Measurements from ENCODE around the gene MDC1.

DNA sequence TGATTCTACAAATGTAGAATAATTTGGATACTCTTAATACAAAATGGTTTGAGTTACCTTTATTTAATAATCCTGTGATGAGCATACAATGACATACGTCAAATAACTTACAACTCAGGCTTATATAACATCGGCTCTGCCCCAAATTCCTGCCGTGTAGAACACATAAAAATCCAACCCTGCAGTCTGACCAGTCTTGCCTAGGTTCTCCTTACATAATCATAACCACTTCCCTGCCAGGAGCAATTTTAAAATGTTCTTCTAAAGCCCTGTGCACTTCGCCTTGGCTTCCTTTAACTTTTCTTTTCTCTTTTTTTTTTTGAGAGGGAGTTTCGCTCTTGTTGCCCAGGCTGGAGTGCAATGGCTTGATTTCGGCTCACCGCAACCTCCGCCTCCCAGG is 43.5 kb upstream of the MDC1 start:
- TF ChIP-seq, protein P1, sequence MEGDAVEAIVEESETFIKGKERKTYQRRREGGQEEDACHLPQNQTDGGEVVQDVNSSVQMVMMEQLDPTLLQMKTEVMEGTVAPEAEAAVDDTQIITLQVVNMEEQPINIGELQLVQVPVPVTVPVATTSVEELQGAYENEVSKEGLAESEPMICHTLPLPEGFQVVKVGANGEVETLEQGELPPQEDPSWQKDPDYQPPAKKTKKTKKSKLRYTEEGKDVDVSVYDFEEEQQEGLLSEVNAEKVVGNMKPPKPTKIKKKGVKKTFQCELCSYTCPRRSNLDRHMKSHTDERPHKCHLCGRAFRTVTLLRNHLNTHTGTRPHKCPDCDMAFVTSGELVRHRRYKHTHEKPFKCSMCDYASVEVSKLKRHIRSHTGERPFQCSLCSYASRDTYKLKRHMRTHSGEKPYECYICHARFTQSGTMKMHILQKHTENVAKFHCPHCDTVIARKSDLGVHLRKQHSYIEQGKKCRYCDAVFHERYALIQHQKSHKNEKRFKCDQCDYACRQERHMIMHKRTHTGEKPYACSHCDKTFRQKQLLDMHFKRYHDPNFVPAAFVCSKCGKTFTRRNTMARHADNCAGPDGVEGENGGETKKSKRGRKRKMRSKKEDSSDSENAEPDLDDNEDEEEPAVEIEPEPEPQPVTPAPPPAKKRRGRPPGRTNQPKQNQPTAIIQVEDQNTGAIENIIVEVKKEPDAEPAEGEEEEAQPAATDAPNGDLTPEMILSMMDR (IDR thresholded peaks at IDR 0.05; ENCODE audit: low read depth, low read length, poor library complexity, severe bottlenecking): no peak
- no peak for TF ChIP-seq EZH2phosphoT487 (IDR thresholded peaks at IDR 0.05; ENCODE audit: borderline replicate concordance, low read length)

Data from DOHH2 (cell line).